Upper lobe of right lung (tissue), 1 donor: Measurements from ENCODE around the gene MBOAT2. TPM values are rescaled to one million over a fixed set of nuclear protein-coding genes. Genes with fewer than 3 reads are reported as not detected.

Experiments used
- ATAC-seq: fragments of 200-7000 bp; cut with Tn5 transposase; one replicate; pipeline ENCODE4 v1.9.1; 2020; ENCODE audit warnings: mild to moderate bottlenecking, moderate library complexity
- DNase-seq: peaks from one replicate; pipeline ENCODE4 v3.0.0-alpha.2; 2020
- H3K27ac ChIP-seq: fragments of 200-600 bp; one replicate; pipeline ENCODE4 v1.8.0; 2022
- H3K27me3 ChIP-seq: fragments of 200-600 bp; one replicate; pipeline ENCODE4 v1.8.0; 2022; ENCODE audit warnings: mild to moderate bottlenecking
- H3K36me3 ChIP-seq: fragments of 200-600 bp; one replicate; pipeline ENCODE4 v1.8.0; 2022
- H3K4me1 ChIP-seq: fragments of 200-600 bp; one replicate; pipeline ENCODE4 v1.8.0; 2022
- H3K4me3 ChIP-seq: fragments of 200-600 bp; one replicate; pipeline ENCODE4 v1.8.0; 2022; ENCODE audit warnings: mild to moderate bottlenecking
- H3K9me3 ChIP-seq: fragments of 200-600 bp; one replicate; pipeline ENCODE4 v1.8.0; 2022
- intact Hi-C: fragments of 100-400 bp; cut with DNase I; formaldehyde crosslinking; loops from one replicate; pipeline ENCODE4 v1.11.0; 2022
- total RNA-seq: library from RNA; stranded (reverse); fragmentation: NEBNext Ultra II Directional; extraction: Animal tissue kit (Norgen Biotek cat#: 25700); gene quantifications from one replicate; pipeline ENCODE4 v1.2.1, GENCODE V29; 2021
- TF ChIP-seq, protein P1 (sequence below): fragments of 200-600 bp; IDR thresholded peaks from one replicate; pipeline ENCODE4 v1.8.0; 2022; ENCODE audit warnings: antibody characterized with exemption
- donor health status: DM: no; HTN: yes; CAD: no; lungs with severe emphysema.

MBOAT2 gene
- total RNA-seq, 1 donor from 2014 or later = 31.4 TPM

DNA sequence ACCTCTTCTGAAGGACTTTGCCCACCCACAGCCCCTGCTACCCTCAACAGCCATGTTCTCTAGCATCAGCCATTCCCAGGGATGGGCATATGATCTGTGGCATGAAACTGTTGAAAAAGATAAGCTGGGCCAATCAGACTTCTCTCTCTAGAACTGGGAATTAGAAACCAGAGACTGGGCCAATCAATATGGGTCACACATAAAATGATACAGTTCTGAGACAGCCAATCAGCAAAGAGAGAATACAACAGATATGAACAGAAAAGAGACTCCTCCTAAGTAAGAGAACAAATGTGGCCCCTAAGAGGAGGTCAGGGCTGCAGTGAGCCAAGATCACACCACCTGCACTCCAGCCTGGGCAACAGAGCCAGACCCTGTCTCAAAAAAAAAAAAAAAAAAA is 168.2 kb downstream of the MBOAT2 start:
- H3K27me3 ChIP-seq = no peaks in the 10 kb centered on the region
- H3K27ac ChIP-seq = no peak overlapping the region
- TF ChIP-seq, protein P1, sequence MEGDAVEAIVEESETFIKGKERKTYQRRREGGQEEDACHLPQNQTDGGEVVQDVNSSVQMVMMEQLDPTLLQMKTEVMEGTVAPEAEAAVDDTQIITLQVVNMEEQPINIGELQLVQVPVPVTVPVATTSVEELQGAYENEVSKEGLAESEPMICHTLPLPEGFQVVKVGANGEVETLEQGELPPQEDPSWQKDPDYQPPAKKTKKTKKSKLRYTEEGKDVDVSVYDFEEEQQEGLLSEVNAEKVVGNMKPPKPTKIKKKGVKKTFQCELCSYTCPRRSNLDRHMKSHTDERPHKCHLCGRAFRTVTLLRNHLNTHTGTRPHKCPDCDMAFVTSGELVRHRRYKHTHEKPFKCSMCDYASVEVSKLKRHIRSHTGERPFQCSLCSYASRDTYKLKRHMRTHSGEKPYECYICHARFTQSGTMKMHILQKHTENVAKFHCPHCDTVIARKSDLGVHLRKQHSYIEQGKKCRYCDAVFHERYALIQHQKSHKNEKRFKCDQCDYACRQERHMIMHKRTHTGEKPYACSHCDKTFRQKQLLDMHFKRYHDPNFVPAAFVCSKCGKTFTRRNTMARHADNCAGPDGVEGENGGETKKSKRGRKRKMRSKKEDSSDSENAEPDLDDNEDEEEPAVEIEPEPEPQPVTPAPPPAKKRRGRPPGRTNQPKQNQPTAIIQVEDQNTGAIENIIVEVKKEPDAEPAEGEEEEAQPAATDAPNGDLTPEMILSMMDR = no peak
- peak overlapping the region; percentile 98 for H3K4me3 ChIP-seq
- H3K4me1 ChIP-seq = peaks cover 25% of the 10 kb centered on the region
- DNase-seq = no peak
- ATAC-seq = no peak
- intact Hi-C loops = no loop called here
- H3K36me3 ChIP-seq = no peaks in the 10 kb centered on the region
- no peaks in the 10 kb centered on the region for H3K9me3 ChIP-seq

DNA sequence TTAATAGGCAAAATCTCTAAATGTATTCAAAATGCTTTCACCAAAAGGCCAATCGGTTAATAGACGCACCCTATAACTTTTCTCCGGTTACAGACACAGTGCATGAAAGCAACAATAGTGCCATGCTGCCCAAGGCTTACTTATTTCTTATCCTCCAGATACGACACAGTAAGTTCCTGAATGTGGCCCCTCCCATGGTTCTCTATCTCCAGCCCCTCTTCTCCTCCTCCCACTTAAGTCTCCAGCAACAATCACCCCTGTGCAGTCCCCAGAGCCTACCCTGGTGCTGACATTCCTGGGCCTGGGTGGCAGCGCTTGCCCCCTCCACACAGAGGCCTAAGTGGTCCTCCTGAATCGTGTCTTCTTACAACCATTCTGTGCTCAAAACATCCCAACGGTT is 169.6 kb downstream of the MBOAT2 start:
- Histone ChIP-seq H3K27me3 (no peaks in the 10 kb centered on the region), H3K27ac (no peak overlapping the region), H3K4me3 (no peak overlapping the region), H3K4me1 (peaks cover 25% of the 10 kb centered on the region), H3K9me3 (no peaks in the 10 kb centered on the region), H3K36me3 (no peaks in the 10 kb centered on the region)
- TF ChIP-seq, protein P1 = no peak
- intact Hi-C loops = no loop called here
- ATAC-seq (no peak), DNase-seq (no peak)

DNA sequence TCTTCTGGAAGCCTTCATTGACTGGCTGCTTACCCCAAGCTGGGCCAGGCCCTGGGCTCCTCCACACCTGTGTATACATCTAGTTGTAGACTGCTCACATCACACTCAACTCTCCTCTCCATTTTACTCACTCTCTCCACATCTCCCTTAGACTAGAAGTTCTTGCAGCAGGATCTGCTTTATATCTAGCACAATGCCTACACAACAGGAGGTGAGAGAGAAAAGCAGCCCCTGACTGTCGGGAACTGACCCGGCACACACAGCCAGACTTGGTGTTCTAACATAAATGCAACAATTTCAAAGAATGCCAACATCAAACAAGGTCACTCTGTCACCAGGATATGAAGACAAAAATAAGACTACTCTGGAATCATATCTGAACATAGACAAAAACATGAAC is 172.0 kb downstream of the MBOAT2 start:
- Histone ChIP-seq H3K27ac (no peak overlapping the region), H3K36me3 (peaks cover 3% of the 10 kb centered on the region)
- TF ChIP-seq, protein P1 = no peak

DNA sequence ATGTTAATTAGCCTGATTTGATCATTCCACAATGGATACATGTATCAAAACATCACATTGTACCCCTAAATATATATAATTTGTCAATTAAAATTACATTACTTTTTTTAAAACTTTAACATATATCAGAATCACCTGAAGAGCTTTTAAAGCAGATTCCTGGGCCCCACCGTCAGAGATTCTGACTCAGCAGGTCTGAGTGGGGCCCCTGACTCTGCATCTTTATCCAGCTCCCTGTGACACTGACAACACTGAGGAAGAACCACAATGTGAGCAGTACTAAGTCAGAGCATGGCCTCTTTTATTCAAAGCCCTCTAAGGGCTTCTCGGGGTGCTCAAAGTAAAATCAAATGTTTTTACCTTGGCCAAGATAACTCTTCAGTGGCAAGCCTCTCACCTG is 175.8 kb downstream of the MBOAT2 start:
- H3K9me3 ChIP-seq = no peaks in the 10 kb centered on the region
- H3K27me3 ChIP-seq = no peaks in the 10 kb centered on the region
- no peak for DNase-seq
- ATAC-seq = no peak
- H3K4me1 ChIP-seq = no peaks in the 10 kb centered on the region
- peaks cover 25% of the 10 kb centered on the region for H3K36me3 ChIP-seq
- H3K27ac ChIP-seq = no peak overlapping the region
- TF ChIP-seq, protein P1 = no peak
- intact Hi-C loops = no loop called here
- no peak overlapping the region for H3K4me3 ChIP-seq

More for the DNA sequence above, 172.0 kb downstream of the MBOAT2 start:
- ATAC-seq (no peak), DNase-seq (no peak)
- Histone ChIP-seq H3K9me3 (no peaks in the 10 kb centered on the region), H3K4me1 (peaks cover 20% of the 10 kb centered on the region), H3K4me3 (no peak overlapping the region), H3K27me3 (no peaks in the 10 kb centered on the region)
- intact Hi-C loops = no loop called here

DNA sequence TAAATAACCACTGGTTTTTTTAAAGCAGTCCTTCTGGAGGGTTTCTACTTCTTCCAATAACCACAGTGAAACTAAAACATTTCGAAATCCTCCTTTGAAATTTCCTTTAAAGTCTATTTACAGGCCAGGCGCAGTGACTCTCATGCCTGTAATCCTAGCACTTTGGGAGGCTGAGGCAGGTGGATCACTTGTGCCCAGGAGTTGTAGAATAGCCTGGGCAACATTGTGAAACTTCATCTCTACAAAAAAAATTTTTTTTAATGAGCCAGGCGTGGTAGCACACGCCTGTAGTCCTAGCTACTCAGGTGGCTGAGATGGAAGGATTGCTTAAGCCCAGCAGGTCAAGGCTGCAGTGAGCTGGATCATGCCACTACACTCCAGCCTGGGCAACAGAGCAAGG is 181.3 kb downstream of the MBOAT2 start:
- H3K27ac ChIP-seq = peak overlapping the region; percentile 81
- intact Hi-C loops = no loop called here
- H3K36me3 ChIP-seq = peaks cover 60% of the 10 kb centered on the region
- H3K9me3 ChIP-seq = no peaks in the 10 kb centered on the region
- DNase-seq (no peak), ATAC-seq (peak; percentile 90)
- peaks cover 19% of the 10 kb centered on the region for H3K4me1 ChIP-seq
- no peaks in the 10 kb centered on the region for H3K27me3 ChIP-seq
- H3K4me3 ChIP-seq = no peak overlapping the region
- TF ChIP-seq, protein P1 = no peak
